Transverse colon (tissue), 3 donors: ENCODE measurements around the gene ABAT.
A peak's percentile ranks its signal among the peaks of the same experiment; 100 is the strongest.

Source experiments
- CTCF ChIP-seq, 5 experiments: fragments of 200-600 bp in 3 of 5; fragments of 450-650 bp in 2 of 5; sonication (generic) in 3 of 5; IDR thresholded peaks; 1 replicate in 2 of 5; 2 replicates in 3 of 5; pipeline ENCODE4 v1.5.1; 2016 to 2017; ENCODE audit warnings: antibody characterized with exemption in 5 of 5, inconsistent platforms in 3 of 5, mild to moderate bottlenecking in 2 of 5, moderate library complexity in 1 of 5
- POLR2A ChIP-seq: fragments of 450-650 bp; IDR thresholded peaks from one replicate; pipeline ENCODE4 v1.6.1; 2016; ENCODE audit warnings: antibody characterized with exemption, mild to moderate bottlenecking, moderate library complexity

- peak; percentile 50 to 82 (median 65) for TF ChIP-seq CTCF (IDR thresholded peaks at IDR 0.05)
- TF ChIP-seq POLR2A, result no peak
These were observed 13.5 kb upstream of the ABAT start for GRCh38 chr16:8660841-8661301.
